H1 (cell line): ENCODE results near the gene TBC1D22A. TPM values are rescaled to one million over a fixed set of nuclear protein-coding genes. Genes with fewer than 3 reads are reported as not detected.

Experiments used
- CTCF ChIA-PET: fragments of 300-600 bp; sonication (Branson Sonifier 250); formaldehyde crosslinking; loops from one replicate; lab custom pipeline; 2021; ENCODE audit not compliant: partially characterized antibody; lab: Charles Lee
- POLR2A ChIA-PET: fragments of 300-600 bp; sonication (Branson Sonifier 250); formaldehyde crosslinking; loops from one replicate; lab custom pipeline; 2021; ENCODE audit warnings: inconsistent platforms; ENCODE audit not compliant: partially characterized antibody; lab: Charles Lee
- DNase-seq, 2 experiments: peaks; one replicate each; pipeline versions ENCODE4 v3.0.0 to v3.0.0-alpha.2; 2010 to 2022; ENCODE audit warnings: low spot score in 2 of 2, low read depth in 1 of 2, mixed read lengths in 1 of 2
- FAIRE-seq: peaks from 2 replicates; lab custom pipeline; 2011; peaks lifted over from hg19 to GRCh38; lab: Jason Lieb, UNC
- H2AFZ ChIP-seq: 2 replicates; pipeline ENCODE4 v1.8.1; 2012; ENCODE audit warnings: low read length, inconsistent platforms
- H2AK5ac ChIP-seq: 2 replicates; pipeline ENCODE4 v1.6.1; 2013; ENCODE audit warnings: low read depth, low read length
- H2BK120ac ChIP-seq: replicated peaks from 2 replicates; pipeline ENCODE3; 2013; ENCODE audit warnings: low read depth, low read length, inconsistent platforms
- H2BK12ac ChIP-seq: 2 replicates; pipeline ENCODE4 v1.6.1; 2013; ENCODE audit warnings: low read depth, low read length
- H2BK15ac ChIP-seq: 2 replicates; pipeline ENCODE4 v1.6.1; 2013; ENCODE audit warnings: low read length
- H2BK20ac ChIP-seq: 2 replicates; pipeline ENCODE4 v1.6.1; 2013; ENCODE audit warnings: low read length
- H2BK5ac ChIP-seq: 2 replicates; pipeline ENCODE4 v1.6.1; 2013; ENCODE audit warnings: low read depth, low read length
- H3K14ac ChIP-seq: 2 replicates; pipeline ENCODE4 v1.6.1; 2013; ENCODE audit warnings: inconsistent platforms; ENCODE audit not compliant: insufficient read length
- H3K18ac ChIP-seq: 2 replicates; pipeline ENCODE4 v1.6.1; 2013; ENCODE audit warnings: low read length; ENCODE audit errors: extremely low read depth
- H3K23ac ChIP-seq: 2 replicates; pipeline ENCODE4 v1.6.1; 2013; ENCODE audit warnings: inconsistent platforms; ENCODE audit not compliant: insufficient read length
- H3K23me2 ChIP-seq: 2 replicates; pipeline ENCODE4 v1.6.1; 2013; ENCODE audit warnings: low read depth, low read length
- H3K27ac ChIP-seq: 2 replicates; pipeline ENCODE4 v1.6.1; 2011; ENCODE audit warnings: low read depth, low read length, inconsistent platforms
- H3K27me3 ChIP-seq, 4 experiments: replicated peaks in 1 of 4; 1 replicate in 1 of 4; 2 replicates in 3 of 4; pipeline versions ENCODE4 v1.6.1 to v1.8.1; 2011 to 2013; ENCODE audit warnings: low read length in 3 of 4, mild to moderate bottlenecking in 3 of 4, inconsistent platforms in 2 of 4, mixed read lengths in 2 of 4, moderate library complexity in 1 of 4; ENCODE audit not compliant: control insufficient read depth in 3 of 4, insufficient read depth in 3 of 4; ENCODE audit errors: extremely low read depth in 1 of 4
- H3K36me3 ChIP-seq, 4 experiments: 2 replicates each; pipeline versions ENCODE4 v1.6.1 to v1.8.1; 2011 to 2013; ENCODE audit warnings: mild to moderate bottlenecking in 4 of 4, low read length in 3 of 4, moderate library complexity in 2 of 4, control low read depth in 1 of 4, inconsistent platforms in 1 of 4; ENCODE audit not compliant: insufficient read depth in 4 of 4, control insufficient read depth in 2 of 4
- H3K4ac ChIP-seq: replicated peaks from 2 replicates; pipeline ENCODE3; 2013; ENCODE audit warnings: low read length, low read depth, mixed read lengths, inconsistent platforms; ENCODE audit not compliant: insufficient read length
- H3K4me1 ChIP-seq, 4 experiments: replicated peaks in 1 of 4; 1 replicate in 1 of 4; 2 replicates in 3 of 4; pipeline versions ENCODE4 v1.6.1 to v1.8.1; 2011 to 2013; ENCODE audit warnings: low read length in 3 of 4, inconsistent platforms in 2 of 4, mixed read lengths in 1 of 4; ENCODE audit not compliant: insufficient read depth in 4 of 4, control insufficient read depth in 3 of 4
- H3K4me2 ChIP-seq, 2 experiments: 2 replicates each; pipeline versions ENCODE4 v1.6.1 to v1.8.1; 2011 to 2013; ENCODE audit warnings: low read depth in 2 of 2, low read length in 2 of 2, control low read depth in 1 of 2, inconsistent platforms in 1 of 2, mild to moderate bottlenecking in 1 of 2; ENCODE audit not compliant: insufficient read depth in 1 of 2
- H3K4me3 ChIP-seq, 4 experiments: fragments of 200-600, 300-600 bp in 1 of 4; sonication (generic), shearing (Covaris generic), sonication (Bioruptor Twin) in 1 of 4; 2 replicates each; pipeline versions ENCODE4 v1.5.1 to v1.8.1; 2011 to 2016; ENCODE audit warnings: low read length in 4 of 4, low read depth in 3 of 4, control low read depth in 2 of 4, inconsistent platforms in 2 of 4, mild to moderate bottlenecking in 2 of 4, mixed read lengths in 1 of 4, moderate library complexity in 1 of 4; ENCODE audit not compliant: insufficient read depth in 2 of 4; ENCODE audit errors: extremely low read depth in 1 of 4
- H3K56ac ChIP-seq: replicated peaks from 2 replicates; pipeline ENCODE3; 2013; ENCODE audit warnings: low read depth, mild to moderate bottlenecking, mixed read lengths, low read length, inconsistent platforms; ENCODE audit not compliant: insufficient read length
- H3K79me1 ChIP-seq: 2 replicates; pipeline ENCODE4 v1.6.1; 2013; ENCODE audit warnings: low read depth, low read length, control low read depth
- H3K79me2 ChIP-seq, 2 experiments: 2 replicates each; pipeline versions ENCODE4 v1.6.1 to v1.8.1; 2012 to 2013; ENCODE audit warnings: low read length in 2 of 2, mild to moderate bottlenecking in 2 of 2, inconsistent platforms in 1 of 2; ENCODE audit not compliant: insufficient read depth in 2 of 2, control insufficient read depth in 1 of 2
- H3K9ac ChIP-seq, 4 experiments: replicated peaks in 1 of 4; 1 replicate in 1 of 4; 2 replicates in 3 of 4; pipeline versions ENCODE4 v1.6.1 to v1.8.1; 2011 to 2013; ENCODE audit warnings: low read depth in 3 of 4, low read length in 3 of 4, control low read depth in 2 of 4, mild to moderate bottlenecking in 2 of 4, moderate library complexity in 2 of 4, inconsistent platforms in 1 of 4; ENCODE audit errors: extremely low read depth in 1 of 4
- H3K9me3 ChIP-seq, 2 experiments: 2 replicates each; pipeline versions ENCODE4 v1.6.1 to v1.8.1; 2012 to 2013; ENCODE audit warnings: mild to moderate bottlenecking in 2 of 2, moderate library complexity in 2 of 2, control low read depth in 1 of 2, inconsistent platforms in 1 of 2, low read depth in 1 of 2, low read length in 1 of 2, mixed read lengths in 1 of 2; ENCODE audit not compliant: insufficient read depth in 2 of 2
- H4K20me1 ChIP-seq, 2 experiments: replicated peaks in 1 of 2; 2 replicates each; pipeline versions ENCODE3 to v1.8.1; 2011 to 2013; ENCODE audit warnings: inconsistent platforms in 2 of 2, low read length in 2 of 2, mild to moderate bottlenecking in 1 of 2; ENCODE audit not compliant: insufficient read depth in 2 of 2, control insufficient read depth in 1 of 2
- H4K5ac ChIP-seq: 2 replicates; pipeline ENCODE4 v1.6.1; 2013; ENCODE audit warnings: low read length, low read depth, mixed read lengths, inconsistent platforms; ENCODE audit not compliant: insufficient read length
- H4K8ac ChIP-seq: 2 replicates; pipeline ENCODE4 v1.8.0; 2013; ENCODE audit warnings: mild to moderate bottlenecking, moderate library complexity, low read length, inconsistent platforms; ENCODE audit not compliant: insufficient read depth; ENCODE audit errors: extremely low read depth
- H4K91ac ChIP-seq: replicated peaks from 2 replicates; pipeline ENCODE3; 2013; ENCODE audit warnings: low read length, mixed read lengths, inconsistent platforms; ENCODE audit not compliant: insufficient read length
- ATF3 ChIP-seq: IDR thresholded peaks from 2 replicates; pipeline ENCODE4 v1.6.1; 2011; ENCODE audit warnings: low read depth, mild to moderate bottlenecking, low read length; ENCODE audit not compliant: insufficient read depth
- BRCA1 ChIP-seq: IDR thresholded peaks from 2 replicates; pipeline ENCODE4 v1.6.1; 2012; ENCODE audit warnings: low read depth, low read length, improper control_type of control experiment
- CHD2 ChIP-seq: IDR thresholded peaks from 2 replicates; pipeline ENCODE4 v1.6.1; 2012; ENCODE audit warnings: low read length, improper control_type of control experiment
- EGR1 ChIP-seq: IDR thresholded peaks from 2 replicates; pipeline ENCODE4 v1.6.1; 2011; ENCODE audit warnings: low read depth, low read length, borderline replicate concordance
- EP300 ChIP-seq, 2 experiments: IDR thresholded peaks; 1 replicate in 1 of 2; 2 replicates in 1 of 2; pipeline ENCODE4 v1.6.1; 2011 to 2012; ENCODE audit warnings: low read depth in 2 of 2, low read length in 2 of 2, mild to moderate bottlenecking in 2 of 2, borderline replicate concordance in 1 of 2, inconsistent platforms in 1 of 2, moderate library complexity in 1 of 2
- SP4 ChIP-seq: IDR thresholded peaks from 2 replicates; pipeline ENCODE4 v1.6.1; 2012; ENCODE audit warnings: low read length, inconsistent platforms
- SUZ12 ChIP-seq: fragments of 200-600 bp; sonication (generic); IDR thresholded peaks from 2 replicates; pipeline ENCODE4 v1.6.1; 2012; ENCODE audit warnings: mild to moderate bottlenecking, inconsistent platforms, low read length, moderate library complexity, mixed read lengths
- TAF1 ChIP-seq: IDR thresholded peaks from 2 replicates; pipeline ENCODE4 v1.6.1; 2011; ENCODE audit warnings: mild to moderate bottlenecking, low read depth, low read length
- USF2 ChIP-seq: IDR thresholded peaks from 2 replicates; pipeline ENCODE4 v1.6.1; 2011; ENCODE audit warnings: low read length, improper control_type of control experiment
- ZNF274 ChIP-seq: IDR thresholded peaks from 2 replicates; pipeline ENCODE4 v1.7.0; 2012; ENCODE audit warnings: low read length, borderline replicate concordance; ENCODE audit errors: extremely low read depth
- WGBS, 2 experiments: shearing (Covaris generic) in 1 of 2; methylation state at CpG; one replicate each; pipeline versions ENCODE4 v1.1.6 to v1.1.7; 2013 to 2015; ENCODE audit warnings: low lambda C conversion rate in 2 of 2, mixed read lengths in 2 of 2, inconsistent platforms in 1 of 2, low coverage in 1 of 2, missing lambda C conversion rate in 1 of 2; ENCODE audit not compliant: insufficient replicate concordance in 2 of 2, insufficient coverage in 1 of 2, insufficient read length in 1 of 2; ENCODE audit errors: extremely low coverage in 1 of 2, missing lambda C conversion rate in 1 of 2; 5-methylcytosine and 5-hydroxymethylcytosine counted together
- polyA plus RNA-seq, 7 experiments: library from polyadenylated mRNA; depleted of rRNA in 3 of 7; stranded (reverse) in 5 of 7; unstranded in 2 of 7; fragments of >200 nt in 5 of 7; fragments of 200-250 nt in 2 of 7; gene quantifications; 1 replicate in 5 of 7; 2 replicates in 1 of 7; 4 replicates in 1 of 7; pipeline versions ENCODE4 v1.2.1 to v1.2.3, GENCODE V29; 2011 to 2013; ENCODE audit warnings: missing spikeins in 2 of 7, mixed read lengths in 2 of 7
- total RNA-seq: library from RNA; stranded (reverse); fragmentation: NEBNext Ultra II Directional; extraction: Animal tissue kit (Norgen Biotek cat#: 25700); gene quantifications from 2 replicates; pipeline ENCODE4 v1.2.1, GENCODE V29; 2021

Gene TBC1D22A
- total and polyA plus RNA-seq, 2 of the 8 experiments (the other 6 are each of a cell fraction or from before 2014, with no cell fraction given): 11.9 to 18.4 TPM

GRCh38 chr22:46810856-46811786 is 48.7 kb downstream of the TBC1D22A start:
- Histone ChIP-seq H2BK120ac (no peak overlapping the region), H3K4ac (no peak overlapping the region), H2AFZ (no peak overlapping the region), H4K8ac (no peak overlapping the region), H3K79me2 (peaks cover 0 to 6% of the 10 kb centered on the region in 2 experiments; a peak in 1 of 4 replicates), H3K4me1 (peaks cover 0 to 2% (median 2%) of the 10 kb centered on the region in 4 experiments; a peak in 1 of 7 replicates), H4K91ac (no peak overlapping the region), H2BK15ac (no peak overlapping the region), H3K23ac (no peak overlapping the region), H3K36me3 (no peaks in the 10 kb centered on the region; a peak in 1 of 8 replicates)
- DNase-seq: peak in 1 of 2 experiments; percentile 33
- 91% methylated on average over 21 of the region's 21 CpGs; no CpG with 5 or more reads in 1 of the 2 experiments for WGBS, 2 experiments
- TF ChIP-seq EGR1: no peak
- no peak for TF ChIP-seq SUZ12
- no peak for TF ChIP-seq SP4
- no peak for TF ChIP-seq CHD2
- no peak for TF ChIP-seq ATF3
- TF ChIP-seq ZNF274: no peak
- TF ChIP-seq EP300 (IDR thresholded peaks at IDR 0.05; ENCODE audit: borderline replicate concordance in 1 of 2, low read depth in 2 of 2, low read length in 2 of 2): no peak
- TF ChIP-seq BRCA1: no peak
- no peak for TF ChIP-seq TAF1
- no peak for TF ChIP-seq USF2
- TF ChIP-seq, all 59 proteins: peak for 0
- no peak overlapping the region for H3K9ac ChIP-seq
- H3K18ac ChIP-seq: no peak overlapping the region
- no peak overlapping the region for H3K56ac ChIP-seq
- H4K20me1 ChIP-seq: peaks cover 8 to 13% of the 10 kb centered on the region in 2 experiments
- FAIRE-seq: no peak
- ChIA-PET POLR2A (interaction anchor here (1.5 kb wide), 1 partner anchor 48 kb away, joined by 4 read pairs; the partner anchor contains the start of gene TBC1D22A), CTCF (interaction anchor here (0.7 to 4.2 kb wide), 9 partner anchors 8 to 134 kb away, joined by 3 to 32 read pairs (median 5); no protein-coding TSS in a partner anchor)
- H4K5ac ChIP-seq: no peak overlapping the region
- H2BK12ac ChIP-seq: no peak overlapping the region
- H2AK5ac ChIP-seq: no peak overlapping the region
- no peaks in the 10 kb centered on the region for H3K9me3 ChIP-seq
- H3K14ac ChIP-seq: no peak overlapping the region
- no peak overlapping the region for H3K4me2 ChIP-seq
- H2BK5ac ChIP-seq: no peak overlapping the region
- 0 out of 2 replicates have a peak, but pooled peaks cover 1% of the 10 kb centered on the region for H3K23me2 ChIP-seq
- no peaks in the 10 kb centered on the region for H3K27me3 ChIP-seq
- no peak overlapping the region for H3K27ac ChIP-seq
- H3K4me3 ChIP-seq: no peak overlapping the region
- H3K79me1 ChIP-seq: peaks cover 6% of the 10 kb centered on the region
- no peak overlapping the region for H2BK20ac ChIP-seq
